ENCODE measurements around the gene MTA1. TPM values are rescaled to one million over a fixed set of nuclear protein-coding genes. Genes with fewer than 3 reads are reported as not detected.

The MTA1 gene
- polyA plus RNA-seq, 1 of the 3 experiments (the other 2 are of a cell fraction) = 96.3 TPM

DNA sequence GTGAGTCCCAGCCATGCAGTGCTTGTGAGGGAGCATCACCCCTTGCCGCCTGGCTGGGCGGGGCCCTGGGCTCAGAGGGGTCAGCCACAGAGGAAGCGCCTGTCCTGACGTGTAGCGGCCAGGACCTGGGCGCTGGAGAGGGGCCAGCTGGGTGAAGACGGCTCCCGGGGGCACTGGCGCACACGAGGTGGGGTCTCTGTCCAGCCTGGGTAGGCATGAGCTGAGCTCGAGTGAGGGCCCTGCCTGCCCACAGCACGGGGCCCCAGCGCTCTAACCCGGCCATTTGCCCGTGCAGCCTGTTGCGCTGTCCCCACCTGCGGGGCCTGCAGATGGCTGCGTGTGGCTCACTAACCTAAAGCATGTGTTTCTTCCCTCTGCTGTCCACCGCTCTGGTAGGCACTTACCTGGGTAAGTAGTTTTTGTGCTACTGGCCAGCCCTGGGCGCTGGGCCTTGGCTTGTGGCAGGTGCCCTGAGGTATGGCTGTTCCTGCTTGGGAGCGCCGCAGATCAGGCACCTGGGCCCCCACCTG lies 48.4 kb downstream of the MTA1 start:
- H4K20me1 ChIP-seq (ENCODE audit: insufficient read depth) = no peaks in the 10 kb centered on the region
- no peaks in the 10 kb centered on the region for H3K27me3 ChIP-seq (ENCODE audit: insufficient read depth)
- TF ChIP-seq, protein P1, sequence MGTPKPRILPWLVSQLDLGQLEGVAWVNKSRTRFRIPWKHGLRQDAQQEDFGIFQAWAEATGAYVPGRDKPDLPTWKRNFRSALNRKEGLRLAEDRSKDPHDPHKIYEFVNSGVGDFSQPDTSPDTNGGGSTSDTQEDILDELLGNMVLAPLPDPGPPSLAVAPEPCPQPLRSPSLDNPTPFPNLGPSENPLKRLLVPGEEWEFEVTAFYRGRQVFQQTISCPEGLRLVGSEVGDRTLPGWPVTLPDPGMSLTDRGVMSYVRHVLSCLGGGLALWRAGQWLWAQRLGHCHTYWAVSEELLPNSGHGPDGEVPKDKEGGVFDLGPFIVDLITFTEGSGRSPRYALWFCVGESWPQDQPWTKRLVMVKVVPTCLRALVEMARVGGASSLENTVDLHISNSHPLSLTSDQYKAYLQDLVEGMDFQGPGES (IDR thresholded peaks at IDR 0.05; ENCODE audit: low read depth, low read length) = no peak
- TF ChIP-seq, protein P2, sequence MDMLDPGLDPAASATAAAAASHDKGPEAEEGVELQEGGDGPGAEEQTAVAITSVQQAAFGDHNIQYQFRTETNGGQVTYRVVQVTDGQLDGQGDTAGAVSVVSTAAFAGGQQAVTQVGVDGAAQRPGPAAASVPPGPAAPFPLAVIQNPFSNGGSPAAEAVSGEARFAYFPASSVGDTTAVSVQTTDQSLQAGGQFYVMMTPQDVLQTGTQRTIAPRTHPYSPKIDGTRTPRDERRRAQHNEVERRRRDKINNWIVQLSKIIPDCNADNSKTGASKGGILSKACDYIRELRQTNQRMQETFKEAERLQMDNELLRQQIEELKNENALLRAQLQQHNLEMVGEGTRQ (IDR thresholded peaks at IDR 0.05; ENCODE audit: borderline replicate concordance, low read depth, low read length) = no peak
- TF ChIP-seq CHD2 (IDR thresholded peaks at IDR 0.05; ENCODE audit: low read length, partially characterized antibody) = no peak
- TF ChIP-seq NFIC (IDR thresholded peaks at IDR 0.05; ENCODE audit: borderline replicate concordance) = no peak
- no peak for TF ChIP-seq GABPA (IDR thresholded peaks at IDR 0.05; ENCODE audit: low read depth)
- TF ChIP-seq RCOR1 (IDR thresholded peaks at IDR 0.05; ENCODE audit: low read length) = no peak
- no peak for TF ChIP-seq MXI1 (IDR thresholded peaks at IDR 0.05; ENCODE audit: low read depth, low read length)
- no peak for TF ChIP-seq FOXM1 (IDR thresholded peaks at IDR 0.05; ENCODE audit: low read depth)
- TF ChIP-seq NRF1 (IDR thresholded peaks at IDR 0.05; ENCODE audit: low read depth, low read length) = no peak
- TF ChIP-seq EZH2phosphoT487 (IDR thresholded peaks at IDR 0.05; ENCODE audit: borderline replicate concordance, low read depth) = no peak
- TF ChIP-seq GATA2 (CRISPR knock-in tag; IDR thresholded peaks at IDR 0.05) = no peak
- TF ChIP-seq JUND (IDR thresholded peaks at IDR 0.05) = no peak
- no peak for TF ChIP-seq YY1 (IDR thresholded peaks at IDR 0.05; ENCODE audit: low read depth)
- no peak for TF ChIP-seq ELF1 (IDR thresholded peaks at IDR 0.05)
- TF ChIP-seq, protein P3, sequence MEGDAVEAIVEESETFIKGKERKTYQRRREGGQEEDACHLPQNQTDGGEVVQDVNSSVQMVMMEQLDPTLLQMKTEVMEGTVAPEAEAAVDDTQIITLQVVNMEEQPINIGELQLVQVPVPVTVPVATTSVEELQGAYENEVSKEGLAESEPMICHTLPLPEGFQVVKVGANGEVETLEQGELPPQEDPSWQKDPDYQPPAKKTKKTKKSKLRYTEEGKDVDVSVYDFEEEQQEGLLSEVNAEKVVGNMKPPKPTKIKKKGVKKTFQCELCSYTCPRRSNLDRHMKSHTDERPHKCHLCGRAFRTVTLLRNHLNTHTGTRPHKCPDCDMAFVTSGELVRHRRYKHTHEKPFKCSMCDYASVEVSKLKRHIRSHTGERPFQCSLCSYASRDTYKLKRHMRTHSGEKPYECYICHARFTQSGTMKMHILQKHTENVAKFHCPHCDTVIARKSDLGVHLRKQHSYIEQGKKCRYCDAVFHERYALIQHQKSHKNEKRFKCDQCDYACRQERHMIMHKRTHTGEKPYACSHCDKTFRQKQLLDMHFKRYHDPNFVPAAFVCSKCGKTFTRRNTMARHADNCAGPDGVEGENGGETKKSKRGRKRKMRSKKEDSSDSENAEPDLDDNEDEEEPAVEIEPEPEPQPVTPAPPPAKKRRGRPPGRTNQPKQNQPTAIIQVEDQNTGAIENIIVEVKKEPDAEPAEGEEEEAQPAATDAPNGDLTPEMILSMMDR (IDR thresholded peaks at IDR 0.05) = no peak
- ChIA-PET POLR2A (no interaction called here), CTCF (interaction anchor here (0.7 to 8.1 kb wide), 6 partner anchors 15 to 118 kb away, joined by 3 to 137 read pairs (median 4); partner anchors contain the start of genes CRIP1 and TEDC1)
- no peaks in the 10 kb centered on the region for H3K79me2 ChIP-seq (ENCODE audit: insufficient read depth)
- H3K36me3 ChIP-seq (replicated peaks in 1 of 2; ENCODE audit: control insufficient read depth in 1 of 2, insufficient read depth in 2 of 2, low read length in 1 of 2) = peaks cover 4 to 62% of the 10 kb centered on the region in 2 experiments
- 97% methylated on average over 5 of the region's 22 CpGs for WGBS (ENCODE audit: low lambda C conversion rate)
- no peaks in the 10 kb centered on the region for H3K9me2 ChIP-seq
- no peak overlapping the region for H3K9ac ChIP-seq
- DNase-seq = no peak
- H2AFZ ChIP-seq (ENCODE audit: low read depth) = no peak overlapping the region
- no peak overlapping the region; a peak in 1 of 4 replicates for H3K27ac ChIP-seq (ENCODE audit: low read depth in 2 of 2, low read length in 1 of 2)
- no peaks in the 10 kb centered on the region for H3K9me3 ChIP-seq
- no peak overlapping the region for H3K4me2 ChIP-seq
- peaks cover 0 to 62% of the 10 kb centered on the region in 2 experiments; a peak in 1 of 4 replicates for H3K4me1 ChIP-seq (ENCODE audit: control insufficient read depth in 1 of 2, insufficient read depth in 2 of 2, low read depth in 1 of 2, low read length in 1 of 2)
- H3K4me3 ChIP-seq (ENCODE audit: low read depth in 2 of 2, low read length in 1 of 2) = no peak overlapping the region
- H3F3A ChIP-seq (replicated peaks; ENCODE audit: insufficient read depth) = no peaks in the 10 kb centered on the region
